ENCODE data around the gene ALG9. TPM values are rescaled to one million over a fixed set of nuclear protein-coding genes. Genes with fewer than 3 reads are reported as not detected.
A peak's percentile ranks its signal among the peaks of the same experiment; 100 is the strongest.

ALG9 gene
- polyA plus RNA-seq, 2 of the 4 experiments (the other 2 are of a cell fraction), result 15.3 to 33.3 TPM

DNA sequence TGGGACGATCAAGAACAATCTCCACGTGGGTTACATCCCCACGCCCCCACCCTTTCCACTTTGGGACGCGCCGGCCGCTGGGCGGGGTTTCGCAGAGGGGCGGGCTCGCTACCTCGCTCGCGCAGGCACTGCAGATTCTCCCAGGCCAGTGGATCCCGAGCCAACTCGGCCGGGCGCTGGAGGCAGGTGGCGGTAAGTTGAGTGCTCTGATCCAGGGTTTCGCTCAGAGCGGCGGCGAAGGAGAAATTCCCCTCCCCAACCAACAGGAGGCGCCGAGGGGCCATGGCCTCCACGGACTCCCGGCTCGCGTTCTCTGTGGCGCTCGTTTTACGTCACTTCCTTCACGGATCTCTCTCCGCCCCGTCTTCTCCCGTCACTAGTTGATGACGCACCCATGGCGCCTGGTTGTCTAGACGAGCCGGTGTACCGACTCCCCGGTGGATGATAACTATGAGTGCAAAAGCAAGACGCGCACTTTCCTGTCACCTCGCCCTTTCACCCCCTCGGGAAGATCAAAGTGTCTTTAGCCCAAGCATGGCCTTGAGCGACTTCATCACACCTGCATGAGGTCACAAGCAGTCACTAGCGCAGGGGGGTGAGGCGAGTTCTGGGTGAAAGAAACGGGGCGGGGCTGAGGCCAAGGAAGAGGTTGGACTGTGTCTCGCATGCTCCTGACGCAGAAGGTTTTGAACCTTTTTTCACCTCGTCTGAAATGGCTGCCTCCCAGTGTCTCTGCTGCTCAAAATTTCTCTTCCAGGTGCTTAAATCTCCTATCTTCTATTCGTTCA lies 7.7 kb upstream of the ALG9 start, which contains the start of the genes CFAP68 and FDXACB1 (continued):
- TF ChIP-seq E2F6 (IDR thresholded peaks at IDR 0.05; ENCODE audit: borderline replicate concordance, low read depth) (no peak), BHLHE40 (IDR thresholded peaks at IDR 0.05; ENCODE audit: low read depth, low read length) (no peak), FOSL2 (IDR thresholded peaks at IDR 0.05) (no peak), FOSL2 (CRISPR knock-in tag; IDR thresholded peaks at IDR 0.05) (peak; percentile 72), GATA3 (IDR thresholded peaks at IDR 0.05; ENCODE audit: borderline replicate concordance) (no peak), TFCP2L1 (CRISPR knock-in tag; IDR thresholded peaks at IDR 0.05) (no peak), HES2 (IDR thresholded peaks at IDR 0.05) (no peak), ZC3H11A (IDR thresholded peaks at IDR 0.05) (no peak)

DNA sequence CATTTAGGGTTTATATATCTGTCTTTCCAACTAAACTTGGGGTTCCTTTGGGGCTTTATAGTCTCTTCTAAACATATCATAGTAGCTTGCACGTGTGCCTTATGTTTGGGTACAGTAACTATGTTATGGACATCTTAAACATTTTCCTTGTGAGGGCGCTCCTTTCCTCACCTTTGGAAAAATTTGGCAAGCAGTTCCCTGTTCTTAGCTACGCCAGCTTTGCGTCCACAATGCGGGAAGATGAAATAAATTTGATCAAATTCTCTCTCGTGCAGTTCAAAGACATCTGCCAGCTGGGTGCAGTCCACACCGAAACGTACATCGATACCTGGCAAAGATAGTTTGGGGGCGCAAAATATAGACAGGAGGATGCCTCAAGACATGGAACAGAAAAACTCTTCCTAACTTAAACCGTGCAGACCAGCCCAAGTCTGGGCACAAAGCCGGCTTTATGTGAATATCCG lies 7.0 kb upstream of the ALG9 start:
- CTCF ChIA-PET, result interaction anchor here (0.6 to 2.1 kb wide), 8 partner anchors 12 to 106 kb away, joined by 3 to 12 read pairs (median 4); partner anchors contain the start of gene DIXDC1
- H3K4me3 ChIP-seq, result peak overlapping the region; percentile 78
- no peaks in the 10 kb centered on the region for H3K9me3 ChIP-seq
- ATAC-seq, result peak; percentile 44 to 54
- peak; percentile 5 to 43 for DNase-seq (ENCODE audit: low read depth in 1 of 2, low spot score in 1 of 2)
- under 1% methylated on average over 13 of the region's 13 CpGs for WGBS (ENCODE audit: missing lambda C conversion rate)
- no peak for FAIRE-seq
- H3K27ac ChIP-seq, result peak overlapping the region; percentile 80 to 99
- peak overlapping the region; percentile 92 for H3K4me2 ChIP-seq
- POLR2A ChIA-PET, result interaction anchor here (1.7 kb wide), 1 partner anchor 49 kb away, joined by 5 read pairs; no protein-coding TSS in a partner anchor
- TF ChIP-seq CEBPB (IDR thresholded peaks at IDR 0.05) (no peak), RAD21 (conservative IDR thresholded peaks at IDR 0.05 in 1 of 2, IDR thresholded peaks at IDR 0.05 in 1 of 2) (peak in 1 of 2 experiments; percentile 24; a peak in 1 of 5 replicates), POLR2A (IDR thresholded peaks at IDR 0.05; ENCODE audit: low read length) (0 out of 2 replicates have a peak, but pooled peaks have one; percentile 18), EP300 (IDR thresholded peaks at IDR 0.05) (no peak), CHD2 (IDR thresholded peaks at IDR 0.05; ENCODE audit: low read length, partially characterized antibody) (no peak)
- TF ChIP-seq, protein P1, sequence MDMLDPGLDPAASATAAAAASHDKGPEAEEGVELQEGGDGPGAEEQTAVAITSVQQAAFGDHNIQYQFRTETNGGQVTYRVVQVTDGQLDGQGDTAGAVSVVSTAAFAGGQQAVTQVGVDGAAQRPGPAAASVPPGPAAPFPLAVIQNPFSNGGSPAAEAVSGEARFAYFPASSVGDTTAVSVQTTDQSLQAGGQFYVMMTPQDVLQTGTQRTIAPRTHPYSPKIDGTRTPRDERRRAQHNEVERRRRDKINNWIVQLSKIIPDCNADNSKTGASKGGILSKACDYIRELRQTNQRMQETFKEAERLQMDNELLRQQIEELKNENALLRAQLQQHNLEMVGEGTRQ (IDR thresholded peaks at IDR 0.05), result no peak
- H3K4me1 ChIP-seq, result peaks cover 9% of the 10 kb centered on the region; the same call in 1 of the 3 replicates

DNA sequence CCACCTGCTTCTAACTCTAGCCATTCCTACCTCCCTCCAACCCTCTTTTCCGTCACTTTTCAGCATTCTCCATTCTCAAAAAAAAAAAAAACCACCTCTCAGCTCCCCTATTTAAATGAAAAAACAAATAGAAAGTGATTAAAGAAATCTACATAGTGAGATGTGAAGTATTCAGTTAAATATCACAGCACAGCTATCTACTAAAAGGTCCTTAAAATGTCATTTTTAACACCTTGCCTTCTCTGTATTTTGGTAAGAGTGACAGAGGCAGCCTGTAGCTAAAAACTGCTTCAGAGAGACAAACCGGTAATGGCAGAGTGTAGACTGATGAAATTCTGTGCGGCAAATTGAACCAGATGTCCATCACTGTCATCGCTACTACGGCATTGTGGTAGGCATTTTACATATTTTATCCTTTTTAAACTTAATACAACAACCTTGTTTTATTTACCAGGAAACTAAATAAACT lies 346 bp upstream of the ALG9 start:
- H3K9me3 ChIP-seq, result no peaks in the 10 kb centered on the region
- CTCF ChIA-PET, result interaction anchor here (0.6 to 1.8 kb wide), 8 partner anchors 10 to 110 kb away, joined by 3 to 6 read pairs (median 4); no protein-coding TSS in a partner anchor
- POLR2A ChIA-PET, result interaction anchor here (0.9 to 1.6 kb wide), 4 partner anchors 55 to 269 kb away, joined by 3 to 4 read pairs (median 4); partner anchors contain the start of gene SIK2
- TF ChIP-seq EHMT2 (IDR thresholded peaks at IDR 0.05; ENCODE audit: low read depth), result no peak
- no peak for TF ChIP-seq RNF2 (IDR thresholded peaks at IDR 0.05; ENCODE audit: borderline replicate concordance, low read depth)
- TF ChIP-seq RCOR1 (IDR thresholded peaks at IDR 0.05; ENCODE audit: low read depth, low read length), result no peak
- no peak for TF ChIP-seq ZNF302 (CRISPR knock-in tag; IDR thresholded peaks at IDR 0.05)
- no peak for TF ChIP-seq PBX3 (IDR thresholded peaks at IDR 0.05)
- TF ChIP-seq MAZ (IDR thresholded peaks at IDR 0.05; ENCODE audit: borderline replicate concordance, low read depth, low read length), result no peak
- no peak for TF ChIP-seq FOSL2 (IDR thresholded peaks at IDR 0.05)
- TF ChIP-seq FOSL2 (CRISPR knock-in tag; IDR thresholded peaks at IDR 0.05), result no peak
- H3K4me2 ChIP-seq, result peak overlapping the region; percentile 90
- ATAC-seq (no peak), FAIRE-seq (no peak), DNase-seq (ENCODE audit: low read depth in 1 of 2, low spot score in 1 of 2) (no peak)
- H3K4me3 ChIP-seq, result peak overlapping the region; percentile 61
- WGBS (ENCODE audit: missing lambda C conversion rate), result 48% methylated on average over 5 of the region's 5 CpGs
- peaks cover 9% of the 10 kb centered on the region; the same call in 2 of the 3 replicates for H3K4me1 ChIP-seq
- peak overlapping the region; percentile 92 to 99 for H3K27ac ChIP-seq
